Measurements from ENCODE around the gene TAAR9. TPM values are rescaled to one million over a fixed set of nuclear protein-coding genes. Genes with fewer than 3 reads are reported as not detected.

The TAAR9 gene
- total RNA-seq, 2 experiments from 2014 or later = not detected

GRCh38 chr6:132512342-132512637, 25.8 kb upstream of the TAAR9 start:
- Histone ChIP-seq H4K20me1 (ENCODE audit: insufficient read depth, low read length) (peaks cover 31% of the 10 kb centered on the region; the same call in 1 of the 2 replicates), H3K27ac (ENCODE audit: low read depth, low read length, poor library complexity, severe bottlenecking) (peak overlapping the region; percentile 79), H3K4me2 (ENCODE audit: low read length) (peak overlapping the region; percentile 82), H3K4me3 (ENCODE audit: low read depth, low read length, poor library complexity, severe bottlenecking) (peak overlapping the region; percentile 82), H3K79me2 (ENCODE audit: insufficient read depth, low read depth, low read length) (peaks cover 58% of the 10 kb centered on the region), H3K4me1 (ENCODE audit: insufficient read depth, low read length, poor library complexity, severe bottlenecking) (peaks cover 47% of the 10 kb centered on the region), H3K36me3 (ENCODE audit: insufficient read depth, low read length) (peaks cover 44% of the 10 kb centered on the region), H2AFZ (ENCODE audit: low read length) (no peak overlapping the region), H3K9me3 (ENCODE audit: low read length) (no peaks in the 10 kb centered on the region), H3K9me2 (ENCODE audit: insufficient read depth, low read length) (no peaks in the 10 kb centered on the region)
- CTCF ChIA-PET (ENCODE audit: unreplicated experiment) = interaction anchor here (0.6 to 1.3 kb wide), 3 partner anchors 15 to 1840 kb away, joined by 3 to 6 read pairs (median 3); no protein-coding TSS in a partner anchor
- intact Hi-C loops (cut with micrococcal nuclease; ENCODE audit: unreplicated experiment) = loop anchor here (2.0 to 10.0 kb wide), 4 partner anchors 21 to 597 kb away; partner anchors contain the start of gene SLC18B1
- no TSS peak for BruUV-seq (replicated peaks)
- TF ChIP-seq EZH2phosphoT487 (IDR thresholded peaks at IDR 0.05; ENCODE audit: borderline replicate concordance, low read depth, low read length) (no peak), CTCF (conservative IDR thresholded peaks at IDR 0.05; ENCODE audit: low read length) (no peak; the same call in 1 of the 2 replicates)
- DNase-seq (ENCODE audit: low spot score) = no peak
- POLR2A ChIA-PET = interaction anchor here (0.7 to 2.9 kb wide), 19 partner anchors 8 to 595 kb away, joined by 3 to 54 read pairs (median 4); partner anchors contain the start of gene SLC18B1

GRCh38 chr6:132512638-132513632, 25.1 kb upstream of the TAAR9 start, which contains the start of gene STX7:
TSS of gene STX7 (minus strand) at chr6:132513116. CDS start at chr6:132503530, 9,586 bp downstream.
- CTCF ChIA-PET (ENCODE audit: unreplicated experiment) = interaction anchor here (0.6 to 1.3 kb wide), 4 partner anchors 15 to 1840 kb away, joined by 3 to 6 read pairs (median 3); no protein-coding TSS in a partner anchor
- peak within 1 kb of the TSS; percentile 82 for H3K4me2 ChIP-seq (ENCODE audit: low read length)
- BruUV-seq (replicated peaks) = no TSS peak
- DNase-seq (ENCODE audit: low spot score) = peak; percentile 94
- no peak for TF ChIP-seq CTCF (conservative IDR thresholded peaks at IDR 0.05; ENCODE audit: low read length)
- TF ChIP-seq EZH2phosphoT487 (IDR thresholded peaks at IDR 0.05; ENCODE audit: borderline replicate concordance, low read depth, low read length) = no peak
- H3K4me3 ChIP-seq (ENCODE audit: low read depth, low read length, poor library complexity, severe bottlenecking) = peak within 1 kb of the TSS; percentile 82
- peaks cover 24% of the 10 kb centered on the region; the same call in 1 of the 2 replicates for H4K20me1 ChIP-seq (ENCODE audit: insufficient read depth, low read length)
- POLR2A ChIA-PET = interaction anchor here (0.5 to 2.9 kb wide), 26 partner anchors 9 to 1699 kb away, joined by 3 to 54 read pairs (median 4); partner anchors contain the start of gene SLC18B1
- intact Hi-C loops (cut with micrococcal nuclease; ENCODE audit: unreplicated experiment) = loop anchor here (2.0 to 10.0 kb wide), 4 partner anchors 22 to 598 kb away; partner anchors contain the start of gene SLC18B1
- peaks cover 38% of the 10 kb centered on the region for H3K36me3 ChIP-seq (ENCODE audit: insufficient read depth, low read length)
- H3K9me3 ChIP-seq (ENCODE audit: low read length) = no peaks in the 10 kb centered on the region
- H2AFZ ChIP-seq (ENCODE audit: low read length) = peak within 1 kb of the TSS; percentile 83
- H3K79me2 ChIP-seq (ENCODE audit: insufficient read depth, low read depth, low read length) = peaks cover 52% of the 10 kb centered on the region
- peaks cover 41% of the 10 kb centered on the region for H3K4me1 ChIP-seq (ENCODE audit: insufficient read depth, low read length, poor library complexity, severe bottlenecking)
- peak within 1 kb of the TSS; percentile 79 for H3K27ac ChIP-seq (ENCODE audit: low read depth, low read length, poor library complexity, severe bottlenecking)
- no peaks in the 10 kb centered on the region for H3K9me2 ChIP-seq (ENCODE audit: insufficient read depth, low read length)

All from OCI-LY7 (cell line).